Activated CD4-positive, alpha-beta memory T cell treated with anti-CD3 and anti-CD28 coated beads for 36 hours (primary cell): Measurements from ENCODE around the gene GSAP. TPM values are rescaled to one million over a fixed set of nuclear protein-coding genes. Genes with fewer than 3 reads are reported as not detected.

Experiments used
- CTCF ChIA-PET: fragments of 350-600 bp; sonication (Branson Sonifier 250); formaldehyde crosslinking; loops from one replicate; lab custom pipeline; 2021; ENCODE audit warnings: antibody characterized with exemption, inconsistent platforms; lab: Charles Lee
- POLR2A ChIA-PET: fragments of 350-600 bp; sonication (Branson Sonifier 250); formaldehyde crosslinking; loops from one replicate; lab custom pipeline; 2021; ENCODE audit warnings: antibody characterized with exemption; lab: Charles Lee
- DNase-seq: peaks from one replicate; pipeline ENCODE4 v3.0.0-alpha.2; 2020
- H3K27ac Mint-ChIP-seq: one replicate; pipeline ENCODE4 v1.8.0; 2021; ENCODE audit warnings: mixed read lengths
- H3K27me3 Mint-ChIP-seq: one replicate; pipeline ENCODE4 v1.8.0; 2021; ENCODE audit warnings: mixed read lengths
- H3K36me3 Mint-ChIP-seq: one replicate; pipeline ENCODE4 v1.8.0; 2021; ENCODE audit warnings: mixed read lengths
- H3K4me1 Mint-ChIP-seq: one replicate; pipeline ENCODE4 v1.8.0; 2021; ENCODE audit warnings: low read depth, mixed read lengths
- H3K4me3 Mint-ChIP-seq: one replicate; pipeline ENCODE4 v1.8.0; 2021; ENCODE audit warnings: mild to moderate bottlenecking, mixed read lengths
- H3K9me3 Mint-ChIP-seq: one replicate; pipeline ENCODE4 v1.8.0; 2021; ENCODE audit warnings: mixed read lengths
- intact Hi-C: fragments of 100-400 bp; cut with micrococcal nuclease; formaldehyde crosslinking; loops from one replicate; pipeline ENCODE4 v1.15.1; 2023
- total RNA-seq, 2 experiments: library from RNA; stranded (reverse); gene quantifications; one replicate each; pipeline ENCODE4 v1.2.3, GENCODE V29; 2021

Gene GSAP
- total RNA-seq, 2 experiments from 2014 or later, result 1.7 to 1.9 TPM

DNA sequence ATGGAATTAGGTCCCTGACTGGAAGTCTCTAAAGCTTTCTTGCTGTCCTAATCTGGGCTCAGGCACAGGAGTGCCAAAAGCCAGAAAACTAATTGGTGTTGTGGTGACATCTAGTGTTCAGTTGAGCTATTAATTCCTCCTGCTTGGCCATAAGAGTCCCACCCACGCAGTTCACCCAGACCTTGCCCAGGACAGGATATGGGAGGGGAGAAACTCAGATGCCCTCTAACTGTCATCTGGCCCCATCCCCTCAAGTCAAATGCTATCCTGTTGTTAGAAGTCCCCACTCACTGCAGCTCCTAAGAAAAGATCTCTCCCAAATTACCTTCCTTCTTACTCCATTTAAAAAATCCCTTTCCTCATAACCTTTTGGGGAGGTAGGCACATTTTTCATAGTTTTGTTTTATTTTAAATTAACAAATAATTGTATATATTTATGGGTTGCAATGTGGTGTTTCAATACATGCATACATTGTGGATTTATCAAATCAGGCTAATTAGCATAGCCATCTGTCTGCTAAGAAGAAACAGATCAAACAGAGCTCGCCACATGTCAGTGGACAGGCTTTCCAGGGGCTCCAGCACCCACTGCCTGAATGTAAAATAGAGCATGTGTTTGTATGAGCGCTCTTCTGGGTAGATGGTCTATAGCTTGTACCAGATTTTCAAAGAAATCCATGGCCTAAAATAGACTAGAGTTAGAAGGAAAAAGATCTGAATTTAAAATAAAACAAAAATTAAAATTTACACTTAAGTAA lies 84.0 kb downstream of the GSAP start:
- Mint-ChIP-seq H3K27me3 (no peaks in the 10 kb centered on the region), H3K4me1 (peaks cover 45% of the 10 kb centered on the region), H3K36me3 (no peaks in the 10 kb centered on the region), H3K9me3 (no peaks in the 10 kb centered on the region), H3K27ac (no peak overlapping the region), H3K4me3 (no peak overlapping the region)
- intact Hi-C loops, result loop anchor here (1.0 to 2.0 kb wide), 3 partner anchors 61 to 209 kb away; partner anchors contain the start of gene CCDC146
- POLR2A ChIA-PET, result interaction anchor here (1.1 kb wide), 1 partner anchor 85 kb away, joined by 3 read pairs; no protein-coding TSS in a partner anchor
- CTCF ChIA-PET, result interaction anchor here (0.6 to 2.4 kb wide), 14 partner anchors 11 to 233 kb away, joined by 3 to 50 read pairs (median 4); partner anchors contain the start of genes CCDC146 and FGL2
- DNase-seq, result peak; percentile 69

GRCh38 chr7:77330169-77330882 lies 85.8 kb downstream of the GSAP start:
- H3K4me1 Mint-ChIP-seq, result peaks cover 51% of the 10 kb centered on the region
- no peaks in the 10 kb centered on the region for H3K9me3 Mint-ChIP-seq
- CTCF ChIA-PET, result interaction anchor here (0.7 to 2.2 kb wide), 2 partner anchors 64 to 83 kb away, joined by 3 to 50 read pairs; no protein-coding TSS in a partner anchor
- peak; percentile 13 for DNase-seq
- H3K27me3 Mint-ChIP-seq, result no peaks in the 10 kb centered on the region
- H3K27ac Mint-ChIP-seq, result peak overlapping the region; percentile 58
- no peaks in the 10 kb centered on the region for H3K36me3 Mint-ChIP-seq
- H3K4me3 Mint-ChIP-seq, result no peak overlapping the region
- intact Hi-C loops, result loop anchor here (1.0 to 2.0 kb wide), 4 partner anchors 21 to 208 kb away; partner anchors contain the start of gene CCDC146
- POLR2A ChIA-PET, result no interaction called here

- intact Hi-C loops, result loop anchor here (1.0 to 2.0 kb wide), 4 partner anchors 22 to 207 kb away; partner anchors contain the start of gene CCDC146
- Mint-ChIP-seq H3K4me3 (no peak overlapping the region), H3K4me1 (peaks cover 51% of the 10 kb centered on the region), H3K9me3 (no peaks in the 10 kb centered on the region), H3K27ac (peak overlapping the region; percentile 58), H3K27me3 (no peaks in the 10 kb centered on the region), H3K36me3 (no peaks in the 10 kb centered on the region)
- CTCF ChIA-PET, result interaction anchor here (2.1 kb wide), 1 partner anchor 82 kb away, joined by 11 read pairs; no protein-coding TSS in a partner anchor
- no peak for DNase-seq
- POLR2A ChIA-PET, result interaction anchor here (1.1 kb wide), 1 partner anchor 63 kb away, joined by 4 read pairs; no protein-coding TSS in a partner anchor
Measured at GRCh38 chr7:77329466-77330168, 86.5 kb downstream of the GSAP start.

DNA sequence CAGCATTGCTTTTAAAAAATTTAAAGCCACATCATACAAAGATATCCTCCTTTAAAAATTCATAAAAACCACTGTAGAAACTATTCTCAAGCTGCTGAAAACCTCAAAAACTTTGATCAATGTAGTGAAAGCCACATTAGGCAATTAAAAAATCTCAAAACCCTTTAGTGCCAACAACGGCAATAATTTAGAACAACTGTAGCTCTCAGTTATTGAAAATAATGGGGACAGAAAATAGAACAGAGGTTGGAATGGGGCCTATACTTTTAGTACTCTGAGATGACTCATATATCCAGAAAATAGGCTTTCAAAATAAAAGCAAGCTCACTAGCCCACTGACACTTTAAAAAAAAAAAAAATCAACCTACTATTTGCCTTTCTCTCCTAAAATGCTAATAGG lies 87.5 kb downstream of the GSAP start:
- ChIA-PET CTCF (interaction anchor here (0.9 to 2.1 kb wide), 3 partner anchors 26 to 81 kb away, joined by 3 to 11 read pairs (median 3); no protein-coding TSS in a partner anchor), POLR2A (interaction anchor here (1.1 kb wide), 1 partner anchor 62 kb away, joined by 4 read pairs; no protein-coding TSS in a partner anchor)
- no peaks in the 10 kb centered on the region for H3K9me3 Mint-ChIP-seq
- intact Hi-C loops, result no loop called here
- H3K4me3 Mint-ChIP-seq, result no peak overlapping the region
- no peaks in the 10 kb centered on the region for H3K27me3 Mint-ChIP-seq
- peaks cover 51% of the 10 kb centered on the region for H3K4me1 Mint-ChIP-seq
- no peaks in the 10 kb centered on the region for H3K36me3 Mint-ChIP-seq
- DNase-seq, result no peak
- no peak overlapping the region for H3K27ac Mint-ChIP-seq

GRCh38 chr7:77327932-77328628 lies 88.1 kb downstream of the GSAP start:
- peak; percentile 49 for DNase-seq
- no peaks in the 10 kb centered on the region for H3K9me3 Mint-ChIP-seq
- peaks cover 51% of the 10 kb centered on the region for H3K4me1 Mint-ChIP-seq
- no peak overlapping the region for H3K4me3 Mint-ChIP-seq
- CTCF ChIA-PET, result interaction anchor here (0.9 to 2.1 kb wide), 3 partner anchors 27 to 80 kb away, joined by 3 to 11 read pairs (median 3); no protein-coding TSS in a partner anchor
- no peaks in the 10 kb centered on the region for H3K36me3 Mint-ChIP-seq
- intact Hi-C loops, result no loop called here
- H3K27ac Mint-ChIP-seq, result no peak overlapping the region
- H3K27me3 Mint-ChIP-seq, result no peaks in the 10 kb centered on the region
- POLR2A ChIA-PET, result interaction anchor here (1.1 kb wide), 1 partner anchor 62 kb away, joined by 4 read pairs; no protein-coding TSS in a partner anchor

- Mint-ChIP-seq H3K27me3 (no peaks in the 10 kb centered on the region), H3K4me3 (no peak overlapping the region), H3K27ac (no peak overlapping the region), H3K36me3 (no peaks in the 10 kb centered on the region), H3K4me1 (peaks cover 51% of the 10 kb centered on the region), H3K9me3 (no peaks in the 10 kb centered on the region)
- no peak for DNase-seq
- ChIA-PET POLR2A (no interaction called here), CTCF (interaction anchor here (2.1 kb wide), 1 partner anchor 80 kb away, joined by 11 read pairs; no protein-coding TSS in a partner anchor)
- intact Hi-C loops, result no loop called here
Measured at GRCh38 chr7:77327067-77327931, 88.8 kb downstream of the GSAP start.

GRCh38 chr7:77326131-77326530 lies 90.0 kb downstream of the GSAP start:
- Mint-ChIP-seq H3K4me1 (peaks cover 41% of the 10 kb centered on the region), H3K4me3 (no peak overlapping the region), H3K9me3 (no peaks in the 10 kb centered on the region), H3K27me3 (no peaks in the 10 kb centered on the region), H3K36me3 (no peaks in the 10 kb centered on the region), H3K27ac (no peak overlapping the region)
- DNase-seq, result no peak
- ChIA-PET CTCF (no interaction called here), POLR2A (no interaction called here)
- intact Hi-C loops, result no loop called here

- Mint-ChIP-seq H3K27ac (no peak overlapping the region), H3K36me3 (peaks cover 27% of the 10 kb centered on the region), H3K4me1 (peaks cover 5% of the 10 kb centered on the region), H3K27me3 (no peaks in the 10 kb centered on the region), H3K4me3 (no peak overlapping the region), H3K9me3 (no peaks in the 10 kb centered on the region)
- POLR2A ChIA-PET, result no interaction called here
- intact Hi-C loops, result no loop called here
- DNase-seq, result no peak
- CTCF ChIA-PET, result interaction anchor here (0.8 to 1.7 kb wide), 2 partner anchors 10 to 74 kb away, joined by 3 to 6 read pairs; no protein-coding TSS in a partner anchor
Measured at GRCh38 chr7:77321300-77321699, 94.8 kb downstream of the GSAP start.

DNA sequence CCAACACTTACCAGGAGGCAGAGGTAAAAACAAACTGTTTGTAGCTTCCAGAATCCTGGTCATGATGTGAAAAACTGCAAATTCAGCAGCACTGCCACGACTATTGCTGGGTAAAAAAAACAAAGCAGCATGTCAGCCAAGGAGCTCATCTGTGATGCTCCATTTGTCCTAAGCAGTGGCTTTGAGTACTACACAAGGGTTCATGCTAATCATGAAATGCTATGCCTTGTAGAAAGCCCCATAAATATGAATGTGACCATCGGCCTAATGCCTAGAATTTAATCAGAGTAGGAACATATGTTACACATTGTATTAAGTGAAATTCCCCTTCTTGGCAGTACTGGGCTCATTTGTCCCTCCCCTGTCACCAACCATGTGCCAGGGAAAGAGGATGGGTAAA lies 95.4 kb downstream of the GSAP start:
- Mint-ChIP-seq H3K4me1 (no peaks in the 10 kb centered on the region), H3K27ac (no peak overlapping the region), H3K4me3 (no peak overlapping the region), H3K9me3 (no peaks in the 10 kb centered on the region), H3K27me3 (no peaks in the 10 kb centered on the region), H3K36me3 (peaks cover 27% of the 10 kb centered on the region)
- POLR2A ChIA-PET, result no interaction called here
- CTCF ChIA-PET, result interaction anchor here (0.8 to 1.7 kb wide), 2 partner anchors 11 to 74 kb away, joined by 3 to 6 read pairs; no protein-coding TSS in a partner anchor
- no peak for DNase-seq
- intact Hi-C loops, result no loop called here

GRCh38 chr7:77320137-77320536 lies 96.0 kb downstream of the GSAP start:
- Mint-ChIP-seq H3K4me1 (no peaks in the 10 kb centered on the region), H3K27me3 (no peaks in the 10 kb centered on the region), H3K4me3 (no peak overlapping the region), H3K9me3 (no peaks in the 10 kb centered on the region), H3K27ac (no peak overlapping the region), H3K36me3 (peaks cover 29% of the 10 kb centered on the region)
- ChIA-PET POLR2A (no interaction called here), CTCF (no interaction called here)
- intact Hi-C loops, result no loop called here
- DNase-seq, result no peak
